ENCODE measurements around the gene VAC14. TPM values are rescaled to one million over a fixed set of nuclear protein-coding genes. Genes with fewer than 3 reads are reported as not detected.
"Not testable (repeated sequence)": the region's sequence is repeated elsewhere in the genome, so short reads cannot be mapped to it uniquely, and the experiment has no call there.

The VAC14 gene
- 20.7 and 22.3 TPM in 2 replicates for polyA plus RNA-seq (2013)

DNA sequence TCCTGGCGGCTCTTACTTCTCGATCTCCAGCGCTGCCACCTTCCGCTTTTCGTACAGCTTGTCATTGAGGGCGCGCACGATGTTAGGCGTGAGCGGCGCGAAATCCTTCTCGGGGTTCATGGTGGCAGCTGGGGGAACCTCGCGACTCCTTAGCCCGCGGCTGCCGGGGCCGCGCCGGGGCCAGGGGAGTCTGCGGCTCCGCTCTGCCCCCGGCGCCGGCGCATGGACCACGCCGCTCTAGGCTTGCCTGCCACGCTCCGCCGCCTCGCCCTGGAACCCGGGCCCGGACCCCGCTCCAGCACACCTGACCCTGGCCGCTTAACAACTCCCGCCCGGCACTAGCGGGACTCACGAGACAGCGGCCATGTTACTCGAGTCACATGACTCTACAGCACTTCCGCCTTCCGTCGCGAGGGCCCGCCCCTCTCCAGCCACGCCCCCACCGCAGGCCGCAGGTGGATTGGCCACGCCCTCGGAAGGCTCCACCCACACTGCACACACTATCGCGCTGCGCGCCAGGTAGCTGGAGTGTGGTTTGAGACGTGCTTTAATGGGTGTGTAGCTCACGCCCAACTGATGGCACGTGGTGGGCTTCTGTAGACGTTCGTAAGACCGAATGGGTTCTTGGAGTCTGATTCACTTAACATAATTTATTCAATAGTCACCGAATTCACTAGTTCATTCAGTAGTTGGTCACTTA, at the start of gene VAC14:
Gene VAC14 (minus strand): TSS at position 378 of the 700 bp plus-strand sequence. CDS start 258 bp downstream, at position 120.
- H4K12ac ChIP-seq (ENCODE audit: low read depth, low read length), result peak within 1 kb of the TSS; percentile 78
- peak within 1 kb of the TSS; percentile 38 for H3K4ac ChIP-seq (ENCODE audit: low read depth, low read length)
- H3K27me3 ChIP-seq (ENCODE audit: insufficient read depth, low read length), result no peaks in the 10 kb centered on the region
- peak within 1 kb of the TSS; percentile 46 for H3K18ac ChIP-seq (ENCODE audit: low read length)
- peak within 1 kb of the TSS; percentile 79 for H4K8ac ChIP-seq (ENCODE audit: low read depth, low read length)
- H2BK5ac ChIP-seq (ENCODE audit: low read depth, low read length, poor library complexity), result no peak within 1 kb of the TSS
- peak; percentile 92 to 94 for DNase-seq
- peak within 1 kb of the TSS; percentile 27 for H2AK5ac ChIP-seq (ENCODE audit: low read length)
- H3K4me2 ChIP-seq (ENCODE audit: low read length), result peak within 1 kb of the TSS; percentile 68
- no peak within 1 kb of the TSS for H2BK12ac ChIP-seq (ENCODE audit: low read length)
- H2BK120ac ChIP-seq (ENCODE audit: insufficient read depth, low read length, poor library complexity), result peak within 1 kb of the TSS; percentile 12
- H3K27ac ChIP-seq (ENCODE audit: low read depth, low read length), result no peak within 1 kb of the TSS
- peak within 1 kb of the TSS; percentile 91 for H3K4me3 ChIP-seq (ENCODE audit: low read depth, low read length)
- peaks cover 3% of the 10 kb centered on the region for H3K79me1 ChIP-seq (ENCODE audit: low read length)
- WGBS (ENCODE audit: extremely low coverage, insufficient coverage, insufficient read length), result no CpG with 5 or more reads among the region's 64 CpGs
- peaks cover 3% of the 10 kb centered on the region in 2 experiments for H3K4me1 ChIP-seq (ENCODE audit: control insufficient read depth in 1 of 2, insufficient read depth in 2 of 2, low read length in 2 of 2)
- peaks cover 2% of the 10 kb centered on the region for H3K79me2 ChIP-seq (ENCODE audit: control insufficient read depth, insufficient read depth, low read length, poor library complexity)
- H3K23ac ChIP-seq (ENCODE audit: low read length), result no peak within 1 kb of the TSS
- peak within 1 kb of the TSS; percentile 62 for H4K91ac ChIP-seq (ENCODE audit: low read depth, low read length)
- H3K9ac ChIP-seq (ENCODE audit: low read length), result peak within 1 kb of the TSS; percentile 82
- no peaks in the 10 kb centered on the region for H3K36me3 ChIP-seq (ENCODE audit: control insufficient read depth in 1 of 2, insufficient read depth in 2 of 2, low read length in 2 of 2)
- peaks cover 2% of the 10 kb centered on the region for H3K9me3 ChIP-seq (ENCODE audit: insufficient read depth, low read depth, low read length)
- H2AFZ ChIP-seq (ENCODE audit: insufficient read depth, low read length, poor library complexity), result peak within 1 kb of the TSS; percentile 92
- peak within 1 kb of the TSS; percentile 34 for H3K14ac ChIP-seq (ENCODE audit: low read length)

DNA sequence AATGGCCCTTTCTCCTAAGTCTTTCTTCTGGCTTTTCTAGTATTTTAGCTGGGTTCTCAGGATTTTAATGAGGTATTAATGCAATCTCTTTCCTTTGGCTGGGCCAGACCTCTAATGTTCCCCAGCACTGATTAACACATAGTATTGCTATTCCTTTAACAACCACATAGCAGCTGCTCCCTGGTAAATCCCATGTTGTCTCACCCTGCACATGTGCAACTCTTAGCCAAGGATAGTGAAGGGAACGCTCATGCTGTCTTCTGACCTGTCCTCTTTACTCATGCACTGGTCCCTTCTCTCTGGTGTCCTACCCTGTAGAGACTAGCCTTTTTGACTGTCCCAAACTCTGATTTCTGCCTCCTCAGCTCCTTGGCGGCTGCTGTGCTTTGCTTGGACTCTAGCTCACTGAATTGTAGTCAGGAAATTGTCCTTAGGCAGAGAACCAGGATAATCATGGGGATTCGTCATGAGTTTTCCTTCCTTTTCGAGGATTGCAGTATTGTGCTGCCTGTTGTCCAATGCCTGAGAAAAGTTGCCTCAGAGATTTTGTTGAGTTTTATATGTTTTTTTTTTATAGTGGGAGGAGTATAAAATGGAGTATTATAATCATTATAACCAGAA, 22.6 kb upstream of the VAC14 start:
- not testable (repeated sequence) for H3K23ac ChIP-seq (ENCODE audit: low read length); H3K27me3 ChIP-seq (ENCODE audit: insufficient read depth, low read length); H3K14ac ChIP-seq (ENCODE audit: low read length); H3K36me3 ChIP-seq (ENCODE audit: control insufficient read depth in 1 of 2, insufficient read depth in 2 of 2, low read length in 2 of 2); H3K9ac ChIP-seq (ENCODE audit: low read length); H4K8ac ChIP-seq (ENCODE audit: low read depth, low read length); H3K79me1 ChIP-seq (ENCODE audit: low read length); H2BK120ac ChIP-seq (ENCODE audit: insufficient read depth, low read length, poor library complexity); H2BK12ac ChIP-seq (ENCODE audit: low read length); H3K9me3 ChIP-seq (ENCODE audit: insufficient read depth, low read depth, low read length); H3K27ac ChIP-seq (ENCODE audit: low read depth, low read length); H3K18ac ChIP-seq (ENCODE audit: low read length); H4K91ac ChIP-seq (ENCODE audit: low read depth, low read length); H2AFZ ChIP-seq (ENCODE audit: insufficient read depth, low read length, poor library complexity); DNase-seq; H2AK5ac ChIP-seq (ENCODE audit: low read length); H3K79me2 ChIP-seq (ENCODE audit: control insufficient read depth, insufficient read depth, low read length, poor library complexity); H3K4ac ChIP-seq (ENCODE audit: low read depth, low read length); H4K12ac ChIP-seq (ENCODE audit: low read depth, low read length); H3K4me2 ChIP-seq (ENCODE audit: low read length); H3K4me3 ChIP-seq (ENCODE audit: low read depth, low read length); H3K4me1 ChIP-seq (ENCODE audit: control insufficient read depth in 1 of 2, insufficient read depth in 2 of 2, low read length in 2 of 2); H2BK5ac ChIP-seq (ENCODE audit: low read depth, low read length, poor library complexity)
- WGBS (ENCODE audit: extremely low coverage, insufficient coverage, insufficient read length), result no CpG with 5 or more reads among the region's 4 CpGs

DNA sequence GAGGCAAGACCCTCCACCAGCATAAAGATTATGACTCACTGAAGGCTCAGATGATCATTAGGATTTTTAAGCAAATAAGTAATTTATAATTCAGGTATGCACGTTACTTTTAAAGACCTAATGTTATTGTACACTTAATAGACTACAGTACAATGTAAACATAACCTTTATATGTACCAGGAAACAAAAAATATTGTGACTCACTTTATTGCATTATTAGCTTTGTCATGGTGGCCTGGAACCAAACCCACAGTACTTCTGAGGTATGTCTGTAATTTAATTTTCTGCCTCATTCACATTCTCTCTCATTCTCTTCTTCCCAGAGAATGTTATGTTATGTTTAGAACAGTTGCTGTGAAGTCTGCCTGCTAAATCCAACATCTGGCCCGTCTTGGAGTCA, 21.8 kb upstream of the VAC14 start:
- not testable (repeated sequence) for H3K14ac ChIP-seq (ENCODE audit: low read length); H3K4me3 ChIP-seq (ENCODE audit: low read depth, low read length); H2BK5ac ChIP-seq (ENCODE audit: low read depth, low read length, poor library complexity); H4K8ac ChIP-seq (ENCODE audit: low read depth, low read length); H3K4me1 ChIP-seq (ENCODE audit: control insufficient read depth in 1 of 2, insufficient read depth in 2 of 2, low read length in 2 of 2); H3K27ac ChIP-seq (ENCODE audit: low read depth, low read length); H4K12ac ChIP-seq (ENCODE audit: low read depth, low read length); H3K4ac ChIP-seq (ENCODE audit: low read depth, low read length); H4K91ac ChIP-seq (ENCODE audit: low read depth, low read length); H3K36me3 ChIP-seq (ENCODE audit: control insufficient read depth in 1 of 2, insufficient read depth in 2 of 2, low read length in 2 of 2); H3K18ac ChIP-seq (ENCODE audit: low read length); H2AFZ ChIP-seq (ENCODE audit: insufficient read depth, low read length, poor library complexity); H3K79me1 ChIP-seq (ENCODE audit: low read length); H3K9me3 ChIP-seq (ENCODE audit: insufficient read depth, low read depth, low read length); H3K27me3 ChIP-seq (ENCODE audit: insufficient read depth, low read length); H2AK5ac ChIP-seq (ENCODE audit: low read length); DNase-seq; H2BK12ac ChIP-seq (ENCODE audit: low read length); H3K23ac ChIP-seq (ENCODE audit: low read length); H3K79me2 ChIP-seq (ENCODE audit: control insufficient read depth, insufficient read depth, low read length, poor library complexity); H3K9ac ChIP-seq (ENCODE audit: low read length); H2BK120ac ChIP-seq (ENCODE audit: insufficient read depth, low read length, poor library complexity); H3K4me2 ChIP-seq (ENCODE audit: low read length)
- WGBS (ENCODE audit: extremely low coverage, insufficient coverage, insufficient read length), result no CpG with 5 or more reads among the region's 2 CpGs

DNA sequence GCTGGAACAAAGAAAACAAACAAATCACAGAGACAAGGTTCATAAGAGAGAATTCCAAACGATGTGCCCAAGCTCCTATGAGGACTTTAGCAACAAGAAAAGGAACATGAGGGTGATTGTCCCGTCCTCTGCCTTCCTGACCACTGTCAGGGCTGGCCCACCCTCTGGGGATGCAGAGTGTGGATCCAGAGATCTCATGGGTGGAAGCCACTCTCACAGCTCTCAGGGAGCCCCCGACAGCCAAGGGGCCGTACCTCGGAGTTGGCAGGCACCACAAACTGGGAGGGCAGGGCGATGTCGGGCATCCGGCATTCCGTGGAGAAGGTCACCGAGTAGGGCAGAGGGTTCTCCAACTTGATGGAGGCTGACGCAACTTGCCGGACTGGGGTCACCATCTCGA, 17.1 kb upstream of the VAC14 start:
- not testable (repeated sequence) for H3K14ac ChIP-seq (ENCODE audit: low read length); H3K4me2 ChIP-seq (ENCODE audit: low read length); H3K9me3 ChIP-seq (ENCODE audit: insufficient read depth, low read depth, low read length); H3K27ac ChIP-seq (ENCODE audit: low read depth, low read length); DNase-seq; H2BK12ac ChIP-seq (ENCODE audit: low read length); H3K18ac ChIP-seq (ENCODE audit: low read length); H3K4me1 ChIP-seq (ENCODE audit: control insufficient read depth in 1 of 2, insufficient read depth in 2 of 2, low read length in 2 of 2); H3K79me2 ChIP-seq (ENCODE audit: control insufficient read depth, insufficient read depth, low read length, poor library complexity); H2AFZ ChIP-seq (ENCODE audit: insufficient read depth, low read length, poor library complexity); H3K27me3 ChIP-seq (ENCODE audit: insufficient read depth, low read length); H2BK5ac ChIP-seq (ENCODE audit: low read depth, low read length, poor library complexity); H4K12ac ChIP-seq (ENCODE audit: low read depth, low read length); H2AK5ac ChIP-seq (ENCODE audit: low read length); H3K36me3 ChIP-seq (ENCODE audit: control insufficient read depth in 1 of 2, insufficient read depth in 2 of 2, low read length in 2 of 2); H4K8ac ChIP-seq (ENCODE audit: low read depth, low read length); H3K4me3 ChIP-seq (ENCODE audit: low read depth, low read length); H4K91ac ChIP-seq (ENCODE audit: low read depth, low read length); H3K9ac ChIP-seq (ENCODE audit: low read length); H3K4ac ChIP-seq (ENCODE audit: low read depth, low read length); H3K79me1 ChIP-seq (ENCODE audit: low read length); H3K23ac ChIP-seq (ENCODE audit: low read length); H2BK120ac ChIP-seq (ENCODE audit: insufficient read depth, low read length, poor library complexity)
- WGBS (ENCODE audit: extremely low coverage, insufficient coverage, insufficient read length), result no CpG with 5 or more reads among the region's 13 CpGs
